Fibroblast of peridontal ligament (primary cell): ENCODE data around the gene KRT14.
A peak's percentile ranks its signal among the peaks of the same experiment; 100 is the strongest.
"Not testable (repeated sequence)": the region's sequence is repeated elsewhere in the genome, so short reads cannot be mapped to it uniquely, and the experiment has no call there.

Experiments used
- DNase-seq: peaks from one replicate; pipeline ENCODE4 v3.0.0-alpha.2; 2010; ENCODE audit errors: extremely low read depth

Gene KRT14

DNA sequence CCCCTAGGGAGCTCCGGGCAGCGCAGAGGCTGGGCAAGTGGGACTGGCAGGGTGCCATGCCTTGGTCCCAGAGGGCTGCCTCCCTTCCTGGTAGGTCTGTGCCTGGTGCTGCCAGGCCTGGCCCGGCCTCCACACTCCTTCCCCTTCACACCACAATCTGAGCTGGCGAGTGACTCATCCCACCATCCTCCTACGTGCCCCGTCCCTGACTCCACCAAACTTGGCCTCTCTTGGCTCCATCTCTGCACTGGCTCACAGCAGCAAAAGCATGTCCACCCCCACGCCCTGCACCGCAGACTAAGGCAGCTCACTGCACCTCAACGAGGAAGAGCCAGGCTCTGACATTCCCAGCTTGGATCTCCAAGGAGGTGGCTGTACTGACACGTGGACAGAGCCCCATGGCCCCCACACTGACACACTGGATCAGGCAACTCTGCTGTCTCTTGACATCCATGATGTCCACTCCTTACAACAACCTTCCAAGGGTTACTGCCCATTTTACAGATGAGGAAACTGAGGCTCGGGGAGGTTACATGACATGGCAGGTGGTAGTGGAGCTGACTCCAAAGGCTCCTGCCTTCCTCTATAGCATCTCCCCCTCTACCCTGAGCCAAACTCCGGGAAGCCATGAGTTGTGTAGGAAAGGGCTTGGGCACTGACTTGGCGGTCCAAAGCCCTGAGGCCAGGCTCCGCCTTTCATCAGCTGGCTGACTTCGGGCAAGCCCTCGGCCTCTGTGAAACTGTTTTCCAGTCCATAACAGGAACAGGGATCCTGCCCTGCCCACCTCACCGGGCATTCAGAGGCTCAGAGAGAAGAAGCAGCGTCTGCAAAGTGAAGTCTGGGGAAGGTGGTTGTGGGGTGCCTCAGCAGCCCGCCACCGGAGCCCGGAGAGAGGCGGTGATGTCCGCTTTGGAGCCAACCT lies 38.5 kb downstream of the KRT14 start:
- DNase-seq: peak; percentile 98

- no peak for DNase-seq
These were observed 39.3 kb downstream of the KRT14 start for GRCh38 chr17:41547378-41547841.

GRCh38 chr17:41546819-41547218 lies 39.9 kb downstream of the KRT14 start:
- DNase-seq: no peak

- DNase-seq: no peak
These were observed 40.8 kb downstream of the KRT14 start for GRCh38 chr17:41545829-41546410.

- DNase-seq: no peak
These were observed 41.8 kb downstream of the KRT14 start for GRCh38 chr17:41544935-41545334.

DNA sequence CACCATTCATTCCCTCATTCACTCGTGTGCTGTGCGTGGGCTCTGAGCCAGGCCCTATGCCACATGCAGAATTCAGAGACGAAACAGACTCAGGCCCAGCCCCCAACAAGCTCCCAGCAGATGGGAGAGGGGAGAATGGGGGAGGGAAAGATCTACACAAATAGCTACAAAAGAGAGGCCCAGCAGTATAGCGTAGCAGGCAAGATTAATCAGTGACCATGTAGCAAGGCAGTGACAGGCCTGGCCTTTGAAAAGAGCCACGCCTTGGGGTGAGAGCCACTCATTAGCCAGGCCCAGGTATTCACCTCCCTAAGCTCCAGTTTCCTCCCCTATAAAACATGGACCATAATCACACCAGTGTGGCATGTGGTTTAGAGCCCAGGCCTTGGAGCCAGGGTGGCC lies 42.2 kb downstream of the KRT14 start:
- DNase-seq: peak; percentile 13

- DNase-seq: not testable (repeated sequence)
These were observed 43.9 kb downstream of the KRT14 start for GRCh38 chr17:41542786-41543185.

GRCh38 chr17:41542357-41542756 lies 44.3 kb downstream of the KRT14 start:
- DNase-seq: no peak

DNA sequence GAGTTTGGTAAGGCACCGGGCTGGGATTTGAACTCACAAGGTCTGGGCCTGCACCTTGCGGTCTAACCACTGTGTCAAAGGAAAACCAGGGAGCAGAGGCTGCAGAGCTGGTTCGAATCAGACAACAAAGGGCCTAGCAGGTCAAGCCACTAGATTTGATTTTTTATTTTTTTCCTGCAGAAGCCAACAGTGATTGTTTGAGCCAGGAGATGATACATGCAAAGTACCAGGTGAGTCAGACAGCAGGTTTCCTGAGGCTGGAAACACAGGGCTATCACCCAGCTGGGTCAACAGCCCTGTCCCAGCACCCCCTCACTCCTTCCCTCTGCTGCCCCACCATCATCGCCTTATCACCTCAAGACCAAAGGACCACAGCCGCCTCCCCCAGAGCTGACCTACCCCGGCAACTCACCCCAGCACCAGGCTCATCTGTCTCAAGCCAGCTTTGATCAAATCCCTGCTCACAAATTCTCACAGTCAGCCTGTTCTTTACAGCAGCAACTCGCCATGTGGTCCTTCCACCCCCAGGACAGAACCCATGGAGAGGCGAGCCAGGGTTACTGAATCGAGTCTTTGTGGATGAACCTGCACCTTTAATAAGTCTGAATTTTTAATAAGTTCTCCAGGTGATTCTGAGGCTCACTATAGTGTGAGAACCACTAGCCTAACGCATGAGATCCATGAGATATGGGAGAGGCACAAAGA lies 45.6 kb downstream of the KRT14 start:
- DNase-seq: no peak

DNA sequence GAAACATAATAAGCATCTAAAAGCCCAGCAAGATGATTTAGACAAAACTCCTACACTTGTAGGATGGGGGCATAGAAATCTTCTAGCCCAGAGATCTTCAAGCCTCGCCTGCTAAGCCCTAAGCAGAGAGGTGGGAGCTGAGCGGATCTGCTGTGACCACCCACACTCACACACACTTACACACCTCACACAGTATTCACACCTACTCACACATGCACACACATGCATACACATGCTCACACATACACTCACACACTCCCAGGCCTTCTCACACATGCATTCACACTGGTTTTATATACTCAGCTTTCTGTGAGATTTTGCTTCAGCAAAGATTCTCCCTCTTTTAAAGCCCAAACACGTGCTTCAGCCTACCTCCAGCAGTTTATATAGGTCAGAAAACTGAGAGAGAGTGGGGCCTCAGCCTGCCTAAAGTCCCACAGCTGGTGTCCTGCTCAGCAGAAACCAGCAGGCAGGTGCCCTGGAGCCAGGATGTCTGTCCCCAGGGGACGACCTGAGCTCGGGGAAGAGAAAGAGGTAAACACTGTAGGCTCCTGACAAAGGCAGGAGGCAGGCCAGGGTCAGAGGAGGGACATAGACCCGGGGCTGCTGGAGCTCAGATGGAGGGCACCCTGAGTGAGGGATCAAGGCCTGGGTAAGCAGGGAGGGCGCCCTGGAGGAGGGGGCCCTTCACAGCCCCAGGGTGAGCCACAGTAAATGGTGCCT lies 46.6 kb downstream of the KRT14 start:
- no peak for DNase-seq

- DNase-seq: peak; percentile 34
These were observed 47.6 kb downstream of the KRT14 start for GRCh38 chr17:41539071-41539492.

DNA sequence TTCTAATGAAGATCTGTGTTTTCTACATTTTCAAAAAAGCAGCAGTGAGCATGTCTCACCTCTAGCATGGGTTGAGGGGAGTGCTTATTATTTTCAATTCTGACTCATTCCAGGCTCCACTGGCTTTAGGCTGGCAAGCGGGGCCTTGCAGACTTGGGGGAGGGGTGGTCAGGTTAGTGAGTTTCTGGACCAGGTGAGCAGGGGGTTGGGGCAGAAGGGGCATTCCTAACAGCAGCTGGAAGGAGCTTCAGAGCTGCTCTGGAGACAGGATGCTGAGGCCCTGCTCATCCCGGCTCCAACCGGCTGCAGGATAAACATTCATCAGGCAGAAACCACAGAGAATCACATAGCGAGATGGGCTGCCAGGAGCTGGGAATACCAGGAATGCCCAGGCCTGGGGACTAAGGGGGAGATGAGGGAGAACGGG lies 48.1 kb downstream of the KRT14 start:
- peak; percentile 67 for DNase-seq

DNA sequence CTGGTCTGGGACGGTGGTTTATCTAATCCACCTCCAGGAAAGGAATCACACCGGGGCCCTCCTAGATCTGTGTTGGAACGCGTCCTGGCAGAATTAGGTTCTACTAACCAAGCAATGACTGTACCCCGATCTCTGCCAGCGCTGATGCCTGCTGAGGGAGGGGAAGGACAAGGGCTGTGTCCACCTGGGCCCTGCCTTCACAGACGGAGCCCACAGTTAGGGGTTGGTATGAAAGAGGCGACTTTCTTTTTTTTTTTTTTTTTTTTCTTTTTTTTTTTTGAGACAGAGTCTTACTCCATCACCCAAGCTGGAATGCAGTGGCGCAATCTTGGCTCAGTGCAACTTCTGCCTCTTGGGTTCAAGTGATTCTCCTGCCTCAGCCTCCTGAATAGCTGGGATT lies 48.7 kb downstream of the KRT14 start:
- peak; percentile 60 for DNase-seq

- no peak for DNase-seq
These were observed 49.1 kb downstream of the KRT14 start for GRCh38 chr17:41537614-41537954.

GRCh38 chr17:41536741-41537613 lies 49.7 kb downstream of the KRT14 start:
- DNase-seq: no peak

GRCh38 chr17:41535764-41536481 lies 50.8 kb downstream of the KRT14 start:
- no peak for DNase-seq

DNA sequence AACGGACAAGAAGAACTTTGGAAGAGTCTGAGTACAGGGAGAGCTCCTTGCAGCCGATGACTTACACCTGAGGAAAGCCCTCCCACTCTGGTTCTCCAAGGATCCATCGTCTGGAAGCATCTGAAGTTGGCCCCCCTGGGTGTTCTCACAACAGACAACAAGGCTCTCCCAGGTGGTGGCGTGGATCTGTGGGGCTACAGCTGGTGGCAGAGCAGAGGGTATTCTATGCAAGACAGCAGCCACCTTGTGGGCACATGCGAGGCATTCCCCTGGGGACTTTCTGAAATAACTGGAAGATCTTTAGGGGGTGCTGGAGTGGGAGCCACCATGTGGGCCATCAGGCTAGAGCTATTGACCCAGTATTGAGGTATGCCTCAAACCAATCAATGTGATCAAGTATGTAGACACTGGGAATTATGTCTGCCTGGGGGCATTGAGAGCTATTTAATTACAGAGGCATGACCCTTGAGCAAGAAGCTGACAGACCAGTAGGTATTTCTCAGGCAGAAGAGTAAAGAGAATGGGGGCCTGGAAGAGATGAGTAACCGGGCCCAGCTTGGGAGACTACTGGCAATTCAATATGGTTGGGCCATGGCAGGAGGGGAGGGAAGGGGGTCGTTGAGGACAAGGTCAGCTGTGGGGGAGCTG lies 51.7 kb downstream of the KRT14 start:
- no peak for DNase-seq

DNA sequence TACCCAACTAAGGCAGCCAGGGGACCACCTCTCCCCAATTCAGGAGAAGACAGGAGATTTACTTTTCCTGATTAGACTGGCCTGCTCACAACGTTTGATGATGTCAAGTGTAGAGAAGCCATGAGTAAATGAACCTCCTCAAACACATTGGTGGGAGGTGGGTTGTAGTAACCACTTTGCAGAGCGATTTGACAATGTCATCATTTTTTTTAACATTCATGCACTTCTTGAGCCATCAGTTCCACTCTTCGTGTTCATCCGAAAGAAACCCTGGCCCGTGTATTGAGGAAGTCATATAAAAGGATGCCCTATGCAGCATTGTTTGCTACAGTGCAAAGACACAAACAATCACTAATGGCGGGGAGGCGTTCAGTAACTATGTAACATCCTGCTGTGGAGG lies 53.1 kb downstream of the KRT14 start:
- no peak for DNase-seq

DNA sequence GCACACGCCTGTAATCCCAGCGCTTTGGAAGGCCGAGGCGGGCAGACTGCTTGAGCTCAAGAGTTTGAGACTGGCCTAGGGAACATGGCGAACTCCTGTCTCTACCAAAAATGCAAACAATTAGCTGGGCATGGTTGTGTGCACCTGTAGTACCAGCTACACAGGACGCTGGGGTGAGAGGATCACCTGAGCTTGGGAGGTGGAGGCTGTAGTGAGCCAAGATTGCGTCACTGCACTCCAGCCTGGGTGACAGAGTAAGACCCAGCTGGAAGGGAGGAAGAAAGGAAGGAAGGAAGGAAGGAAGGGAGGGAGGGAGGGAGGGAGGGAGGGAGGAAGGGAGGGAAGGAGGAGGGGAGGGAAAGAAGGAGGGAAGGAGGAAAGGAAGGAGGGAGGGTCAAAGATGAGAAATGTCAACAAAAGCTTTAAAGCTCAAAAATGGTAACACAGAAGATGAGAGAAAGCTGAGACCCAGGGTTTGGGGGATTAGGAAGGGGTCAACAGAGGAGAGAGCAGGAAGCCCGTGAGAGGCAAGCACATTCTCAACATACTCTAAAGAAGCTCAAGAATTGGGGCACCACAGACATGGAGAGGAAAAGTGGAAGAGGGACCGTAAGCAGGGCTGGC lies 53.6 kb downstream of the KRT14 start:
- DNase-seq: no peak
